ACHN (cell line): ENCODE data around the gene HDLBP.
"Not testable (repeated sequence)": the region's sequence is repeated elsewhere in the genome, so short reads cannot be mapped to it uniquely, and the experiment has no call there.

Source experiments
- DNase-seq: peaks from one replicate; pipeline ENCODE4 v3.0.0-alpha.2; 2015
- in situ Hi-C: cut with HindIII; loops from 2 replicates; pipeline ENCODE4 v1.10.0; 2017; ENCODE audit warnings: low sequenced_read_pairs, low pct_ligation_motif_present, low pct_unique_long_range_greater_than_20kb

Gene HDLBP

DNA sequence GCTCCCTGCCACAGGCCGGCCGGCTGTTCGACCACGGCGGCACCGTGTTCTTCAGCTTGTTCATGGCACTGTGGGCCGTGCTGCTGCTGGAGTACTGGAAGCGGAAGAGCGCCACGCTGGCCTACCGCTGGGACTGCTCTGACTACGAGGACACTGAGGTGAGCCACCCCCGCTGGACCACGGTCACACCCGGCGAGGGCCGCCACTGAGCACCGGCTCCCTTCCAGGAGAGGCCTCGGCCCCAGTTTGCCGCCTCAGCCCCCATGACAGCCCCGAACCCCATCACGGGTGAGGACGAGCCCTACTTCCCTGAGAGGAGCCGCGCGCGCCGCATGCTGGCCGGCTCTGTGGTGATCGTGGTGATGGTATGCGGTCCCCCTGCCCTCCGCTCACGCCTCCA, 106.2 kb downstream of the HDLBP start:
- in situ Hi-C loops = no loop called here
- DNase-seq = no peak

DNA sequence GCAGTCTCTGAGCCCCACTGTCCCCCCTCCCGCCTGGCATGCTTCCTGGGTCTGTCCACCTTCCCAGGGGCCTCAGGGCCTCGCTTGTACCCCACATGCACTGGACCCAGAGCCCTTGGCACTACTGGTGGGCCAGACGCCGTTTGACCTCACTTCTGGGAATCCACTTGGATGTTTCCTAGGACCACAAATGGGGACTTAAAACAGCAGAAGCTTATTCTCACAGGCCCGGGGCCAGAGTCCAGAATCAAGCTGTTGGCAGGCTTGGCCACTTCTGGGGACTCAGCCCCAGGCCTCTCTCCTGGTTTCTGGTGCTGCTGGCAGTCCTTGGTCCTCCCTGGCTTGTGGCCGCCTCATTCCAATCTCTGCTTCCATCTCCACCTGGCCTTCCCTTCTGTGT, 107.4 kb downstream of the HDLBP start:
- in situ Hi-C loops = no loop called here
- no peak for DNase-seq

DNA sequence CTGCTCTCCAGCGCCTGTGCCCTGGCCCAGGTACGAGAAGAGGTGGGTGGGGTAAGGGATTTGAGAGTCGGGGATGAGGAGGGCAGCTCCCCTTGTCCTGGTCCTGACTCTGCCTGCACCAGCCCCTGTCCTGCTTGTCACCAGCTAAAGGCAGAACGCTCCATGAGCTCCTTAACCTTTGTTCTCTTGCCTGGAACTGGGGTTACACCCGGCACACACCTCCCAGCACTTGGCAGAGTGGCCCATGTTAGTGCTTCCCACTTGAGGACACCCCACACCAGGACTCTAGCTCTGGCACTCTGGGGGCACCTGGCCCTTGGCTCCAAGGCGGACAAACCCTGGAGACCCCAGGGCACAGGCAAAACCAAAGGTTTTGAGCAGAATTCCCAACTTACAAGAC, 107.8 kb downstream of the HDLBP start:
- no peak for DNase-seq
- in situ Hi-C loops = no loop called here

DNA sequence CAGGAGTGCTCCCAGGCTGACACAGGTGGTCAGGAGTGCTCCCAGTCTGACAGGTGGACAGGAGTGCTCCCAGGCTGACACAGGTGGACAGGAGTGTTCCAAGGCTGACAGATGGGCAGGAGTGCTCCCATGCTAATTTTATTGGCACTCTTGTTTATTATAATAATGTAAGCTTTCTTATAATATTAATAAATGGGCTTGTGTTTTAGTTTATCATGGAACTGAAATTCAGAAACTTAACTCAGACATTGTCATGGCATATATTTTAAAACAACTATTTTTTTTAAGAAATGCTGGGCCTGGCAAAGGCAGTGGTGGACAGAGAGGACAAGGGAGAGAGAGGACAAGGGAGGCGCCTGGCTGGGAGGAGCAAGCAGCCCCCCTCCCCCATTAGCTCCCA, 108.3 kb downstream of the HDLBP start:
- in situ Hi-C loops = no loop called here
- no peak for DNase-seq

DNA sequence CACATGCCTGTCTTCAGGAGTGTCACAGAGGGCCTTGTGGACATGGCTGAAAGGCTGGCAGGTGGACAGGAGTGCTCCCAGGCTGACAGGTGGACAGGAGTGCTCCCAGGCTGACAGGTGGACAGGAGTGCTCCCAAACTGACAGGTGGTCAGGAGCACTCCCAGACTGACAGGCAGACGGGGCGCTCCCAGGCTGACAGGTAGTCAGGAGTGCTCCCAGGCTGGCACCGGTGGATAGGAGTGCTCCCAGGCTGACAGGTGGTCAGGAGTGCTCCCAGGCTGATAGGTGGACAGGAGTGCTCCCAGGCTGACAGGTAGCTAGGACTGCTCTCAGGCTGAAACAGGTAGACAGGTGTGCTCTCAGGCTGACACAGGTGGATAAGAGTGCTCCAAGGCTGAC, 110.4 kb downstream of the HDLBP start:
- DNase-seq = no peak

DNA sequence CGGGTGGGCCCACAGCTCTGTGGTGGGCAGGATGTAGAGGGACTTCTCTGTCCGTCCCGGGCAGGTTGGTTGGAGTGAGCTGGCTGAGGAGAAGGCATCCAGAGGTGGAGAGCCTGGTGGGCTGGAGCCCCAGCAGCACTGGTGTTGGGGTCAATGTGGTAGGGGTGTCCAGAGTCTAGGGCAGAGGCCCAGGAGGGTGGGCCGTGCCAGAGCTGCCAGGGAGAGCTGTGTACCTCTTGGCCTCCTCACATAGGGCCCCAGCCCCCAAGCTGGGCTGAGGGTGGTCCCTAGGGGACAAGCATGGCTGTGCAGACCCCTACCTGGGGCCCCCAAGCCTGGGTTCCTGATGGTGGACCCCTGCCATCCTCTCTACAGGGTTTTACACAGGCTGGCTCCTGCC, 111.0 kb downstream of the HDLBP start:
- in situ Hi-C loops = no loop called here
- no peak for DNase-seq

More for the DNA sequence above, 110.4 kb downstream of the HDLBP start:
- in situ Hi-C loops = no loop called here

DNA sequence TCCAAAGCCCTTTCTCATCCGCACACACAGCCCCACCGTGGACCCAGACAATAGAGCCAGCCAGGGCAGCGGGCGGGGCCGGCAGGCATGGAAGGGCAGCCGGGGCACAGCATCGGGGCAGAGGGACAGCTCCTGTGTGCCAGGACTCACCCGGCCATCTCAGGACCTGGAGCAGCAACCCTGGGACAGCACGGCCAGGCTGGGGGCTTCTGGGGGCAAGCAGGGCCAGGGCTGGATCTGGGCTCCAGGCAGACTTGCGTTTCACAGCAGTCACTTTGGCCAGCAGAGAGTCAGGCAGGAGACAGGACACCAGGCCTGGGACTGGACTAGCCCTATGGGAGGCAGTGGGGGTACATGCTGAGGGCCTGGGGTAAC, 111.5 kb downstream of the HDLBP start:
- no peak for DNase-seq
- in situ Hi-C loops = no loop called here

DNA sequence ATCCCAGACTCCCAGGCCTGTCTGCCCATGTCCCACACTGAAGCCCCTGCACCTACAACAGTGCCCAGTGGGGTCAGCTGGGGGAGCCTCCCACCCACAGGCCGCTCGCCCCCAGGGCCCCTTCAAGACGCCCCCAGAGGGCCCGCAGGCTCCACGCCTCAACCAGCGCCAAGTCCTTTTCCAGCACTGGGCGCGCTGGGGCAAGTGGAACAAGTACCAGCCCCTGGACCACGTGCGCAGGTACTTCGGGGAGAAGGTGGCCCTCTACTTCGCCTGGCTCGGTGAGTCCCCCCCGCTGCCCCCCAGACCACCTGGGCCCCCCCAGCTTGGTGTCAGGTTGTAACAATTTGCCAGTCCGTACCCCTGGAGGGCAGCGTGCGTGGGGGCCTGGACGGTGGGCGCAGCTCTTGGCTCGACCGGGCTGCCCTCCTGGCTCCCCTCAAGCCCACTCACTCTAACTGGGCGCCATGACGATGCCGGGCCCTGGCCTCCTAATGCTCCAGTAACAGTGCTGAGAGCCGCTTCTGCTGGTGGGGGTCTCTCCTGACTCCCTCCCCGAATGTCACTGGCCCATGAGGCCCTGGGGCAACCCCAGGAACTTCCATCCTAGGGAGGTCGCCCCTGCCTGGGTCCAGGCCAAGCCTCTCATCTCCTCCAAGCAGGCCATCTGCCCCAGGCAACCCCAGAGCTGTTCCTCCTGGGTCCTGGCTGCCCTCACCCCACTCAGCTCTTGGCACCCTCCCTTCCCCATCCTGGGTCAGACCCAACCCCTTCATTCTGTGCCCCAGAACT, 112.1 kb downstream of the HDLBP start:
- in situ Hi-C loops = no loop called here
- DNase-seq = no peak

DNA sequence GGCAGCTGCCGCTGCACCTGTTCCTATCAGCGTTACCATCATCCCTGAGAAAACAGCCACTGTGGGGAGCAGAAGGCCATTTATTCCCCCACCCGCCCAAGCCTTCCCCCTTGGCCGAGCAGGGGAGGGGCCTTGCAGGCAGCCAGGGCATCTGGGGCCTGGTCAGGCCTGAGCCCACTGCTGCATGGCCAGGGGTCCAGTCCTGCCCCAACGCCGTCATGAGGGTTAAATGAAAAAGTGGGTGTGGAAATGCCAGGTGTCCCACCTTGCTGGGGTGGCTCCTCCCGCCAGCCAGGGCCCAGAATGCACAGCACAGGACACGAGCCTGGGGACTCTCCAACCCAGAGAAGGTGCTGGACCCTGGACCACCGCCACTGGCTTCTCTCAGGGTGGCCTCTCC, 112.8 kb downstream of the HDLBP start:
- in situ Hi-C loops = no loop called here
- no peak for DNase-seq

DNA sequence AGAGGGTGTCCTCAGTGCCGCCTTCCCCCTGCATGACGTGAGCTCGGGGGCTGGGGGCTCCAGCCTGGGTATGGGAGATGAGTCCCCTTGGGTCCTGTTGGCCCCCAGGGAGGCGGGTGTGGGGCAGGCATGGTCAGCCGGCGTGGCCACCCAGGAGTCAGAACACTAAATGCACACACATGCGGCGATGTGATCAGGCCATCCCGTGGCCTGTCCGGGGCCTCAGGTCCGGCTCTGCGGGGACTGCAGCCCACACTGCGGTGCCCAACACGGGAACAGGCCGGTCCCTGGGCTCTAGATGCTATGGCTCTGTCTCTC, 113.2 kb downstream of the HDLBP start:
- no peak for DNase-seq
- in situ Hi-C loops = no loop called here

DNA sequence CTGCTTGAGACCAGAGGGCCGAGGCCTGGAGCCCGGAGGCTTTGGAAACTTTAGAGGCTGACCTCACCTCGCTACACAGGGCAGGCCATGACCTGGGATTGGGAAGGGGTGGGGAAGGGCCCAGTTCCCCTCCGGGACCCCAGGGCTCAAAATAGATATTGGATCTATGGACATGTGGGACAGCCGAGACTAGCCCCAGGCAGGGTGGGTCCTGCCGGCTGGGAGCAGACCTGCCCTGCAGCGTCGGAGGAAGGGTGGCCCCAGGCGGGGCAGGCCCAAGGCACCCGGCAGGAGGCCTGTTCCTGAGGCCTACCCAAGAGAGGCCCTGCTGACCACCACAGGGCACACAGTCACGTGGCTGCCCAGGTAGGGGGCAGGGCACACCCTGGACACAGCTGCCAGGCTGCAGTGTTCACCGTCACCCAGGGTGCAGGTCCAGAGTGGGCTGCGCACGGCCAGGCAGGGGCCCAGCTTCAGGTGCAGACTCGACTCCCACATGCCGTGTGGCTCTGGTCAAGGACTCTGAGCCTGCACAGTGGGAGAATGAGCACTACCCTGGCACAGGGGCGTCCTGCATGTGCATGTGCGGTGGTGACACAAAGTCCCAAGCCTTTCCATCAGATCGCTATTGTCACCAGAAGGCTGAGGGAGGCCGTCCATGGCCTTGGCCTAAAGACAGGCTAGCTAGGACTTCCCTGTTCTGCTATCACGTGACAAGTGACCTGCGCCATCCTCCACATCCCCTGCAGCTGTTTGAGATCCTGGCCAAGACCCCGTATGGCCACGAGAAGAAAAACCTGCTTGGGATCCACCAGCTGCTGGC, 113.8 kb downstream of the HDLBP start:
- DNase-seq = no peak
- in situ Hi-C loops = no loop called here

DNA sequence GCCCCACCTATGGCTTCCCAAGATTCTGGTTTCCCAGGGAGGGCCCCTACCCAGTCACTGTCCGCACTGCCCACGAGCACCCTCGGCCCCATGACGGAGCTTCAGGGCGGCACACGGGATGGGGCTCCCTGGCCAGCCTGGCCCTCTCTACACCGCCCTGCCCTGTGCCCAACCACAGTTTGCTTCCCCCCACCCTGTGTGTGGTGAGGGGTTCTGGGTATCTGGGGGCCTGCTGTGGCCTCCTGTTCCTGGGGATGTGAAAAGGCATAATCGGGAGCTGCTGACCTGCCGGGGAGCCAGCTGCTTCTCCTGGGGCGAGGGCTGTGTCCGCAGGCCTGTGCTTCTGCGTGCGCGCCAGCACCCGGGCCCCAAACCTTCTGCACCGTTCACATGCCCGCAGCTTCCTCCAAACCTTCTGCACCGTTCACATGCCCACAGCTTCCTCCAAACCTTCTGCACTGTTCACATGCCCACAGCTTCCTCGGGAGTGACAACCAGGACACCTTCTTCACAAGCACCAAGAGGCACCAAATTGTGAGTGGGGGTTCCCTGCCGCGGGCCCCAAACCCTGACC, 114.6 kb downstream of the HDLBP start:
- DNase-seq = no peak
- in situ Hi-C loops = no loop called here

DNA sequence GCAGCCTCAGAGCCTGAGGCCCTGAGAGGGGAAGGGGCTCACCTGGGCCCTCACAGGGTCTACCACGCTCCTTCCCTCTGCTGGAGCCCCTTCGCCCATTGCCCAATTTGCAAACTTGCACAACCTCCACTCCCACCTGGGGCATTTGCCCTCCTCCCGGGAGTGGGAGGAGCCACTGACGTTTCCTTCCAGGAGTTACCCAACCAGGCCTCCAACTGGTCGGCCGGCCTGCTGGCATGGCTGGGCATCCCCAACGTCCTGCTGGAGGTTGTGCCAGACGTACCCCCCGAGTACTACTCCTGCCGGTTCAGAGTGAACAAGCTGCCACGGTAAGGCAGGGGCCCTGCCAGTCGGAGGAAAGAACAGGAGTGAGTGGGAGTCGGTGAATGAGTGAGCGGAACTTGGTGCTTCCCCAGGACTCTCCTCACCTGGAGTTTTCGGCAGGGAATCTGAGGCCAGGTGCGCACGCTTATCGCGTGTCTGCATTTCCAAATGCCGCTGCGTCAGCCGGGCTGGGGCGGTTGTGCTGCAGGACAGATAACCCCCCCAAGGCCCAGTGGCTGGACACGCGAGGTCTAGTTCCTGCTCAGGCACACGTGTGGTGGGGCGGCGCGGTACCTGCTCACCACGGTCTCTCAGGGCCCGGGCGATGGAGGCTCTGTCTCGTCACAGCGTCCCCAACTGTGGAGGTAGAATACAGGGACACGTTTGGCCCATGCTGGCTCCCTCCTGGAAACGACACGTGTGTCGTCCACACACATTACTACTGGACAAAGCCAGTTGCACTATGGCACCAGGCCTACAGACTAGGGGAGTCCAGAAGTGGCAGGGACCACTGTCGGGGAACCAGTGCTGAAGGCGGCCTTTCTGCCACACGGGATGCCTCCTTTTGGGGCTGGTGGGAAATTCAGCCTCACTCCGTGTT, 115.3 kb downstream of the HDLBP start:
- DNase-seq = no peak
- in situ Hi-C loops = no loop called here

DNA sequence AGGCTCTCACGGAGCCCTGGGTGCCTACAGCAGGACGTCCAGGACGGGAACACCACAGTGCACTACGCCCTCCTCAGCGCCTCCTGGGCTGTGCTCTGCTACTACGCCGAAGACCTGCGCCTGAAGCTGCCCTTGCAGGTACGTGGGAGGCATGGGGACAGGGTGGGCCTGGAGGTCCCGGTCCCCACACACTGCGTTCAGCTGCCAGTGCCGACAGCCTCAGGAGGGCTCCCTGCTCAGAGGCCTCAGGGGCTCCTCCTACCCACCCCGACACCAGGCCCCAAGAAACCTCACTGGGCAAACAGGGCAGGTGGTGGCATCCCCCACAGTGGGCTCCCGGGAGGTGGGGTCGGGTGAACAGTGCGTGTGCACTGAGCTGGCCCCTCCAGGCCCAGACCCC, 116.2 kb downstream of the HDLBP start:
- DNase-seq = no peak
- in situ Hi-C loops = no loop called here

DNA sequence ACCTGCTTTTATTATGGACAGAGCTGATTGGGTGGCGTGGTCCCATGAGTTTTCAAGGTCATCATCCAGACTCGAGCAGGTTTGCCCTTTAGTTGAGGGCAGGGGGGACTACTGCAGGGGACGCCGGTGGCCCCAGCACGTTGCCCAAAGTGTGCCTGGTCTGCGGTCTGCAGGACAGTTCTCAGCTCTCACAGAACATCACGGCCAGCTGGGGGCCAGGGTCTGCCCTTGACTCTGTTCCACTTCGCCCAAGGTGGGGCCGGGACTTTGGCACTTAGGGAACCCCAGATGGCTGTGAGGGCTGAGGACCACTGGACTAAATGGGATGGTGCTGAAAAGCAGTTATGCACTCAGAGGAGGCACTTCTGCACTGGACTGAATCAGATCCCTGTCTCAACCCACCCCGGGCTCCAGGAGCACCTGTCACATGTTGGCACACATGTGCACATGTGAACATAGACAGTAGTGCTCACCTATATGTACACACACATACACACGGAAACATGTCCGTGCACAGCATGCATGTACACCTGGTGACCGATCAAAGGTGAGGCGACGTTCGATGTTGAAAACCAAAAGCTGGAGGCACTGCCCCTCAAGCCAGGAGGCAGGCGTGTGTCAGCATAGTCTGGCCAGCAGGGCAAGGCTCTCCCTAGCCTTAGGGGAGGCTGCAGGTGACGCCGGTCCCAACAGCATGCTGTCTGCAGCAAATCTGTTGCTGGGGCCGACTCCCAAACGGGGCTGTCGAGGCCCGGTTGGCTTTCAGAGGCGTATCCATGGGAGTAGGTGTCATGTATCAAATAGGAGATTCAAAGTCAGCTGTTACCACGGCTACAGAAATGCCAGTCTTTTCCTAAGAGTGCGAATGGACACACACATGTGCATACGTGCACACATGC, 116.8 kb downstream of the HDLBP start:
- in situ Hi-C loops = no loop called here
- DNase-seq = no peak

DNA sequence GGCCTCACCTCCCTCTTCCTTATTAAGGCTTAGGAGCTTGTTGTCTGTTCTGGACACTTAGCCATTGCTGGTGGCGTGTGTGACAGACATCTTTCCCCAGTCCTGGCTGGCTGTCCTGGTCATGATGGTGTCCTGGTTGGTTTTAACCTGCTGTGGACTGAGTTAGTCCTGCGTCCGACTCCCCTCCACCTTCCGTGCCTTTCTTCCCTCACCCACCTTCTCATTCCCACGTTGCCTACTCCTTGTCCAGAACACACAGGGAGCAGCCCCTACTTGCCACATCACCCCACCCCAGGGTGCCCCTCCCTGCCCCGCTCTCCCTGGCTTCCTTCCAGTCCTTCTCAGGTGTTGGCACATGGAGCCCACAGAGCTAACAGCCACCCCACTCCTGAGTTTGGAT, 117.5 kb downstream of the HDLBP start:
- DNase-seq = no peak

DNA sequence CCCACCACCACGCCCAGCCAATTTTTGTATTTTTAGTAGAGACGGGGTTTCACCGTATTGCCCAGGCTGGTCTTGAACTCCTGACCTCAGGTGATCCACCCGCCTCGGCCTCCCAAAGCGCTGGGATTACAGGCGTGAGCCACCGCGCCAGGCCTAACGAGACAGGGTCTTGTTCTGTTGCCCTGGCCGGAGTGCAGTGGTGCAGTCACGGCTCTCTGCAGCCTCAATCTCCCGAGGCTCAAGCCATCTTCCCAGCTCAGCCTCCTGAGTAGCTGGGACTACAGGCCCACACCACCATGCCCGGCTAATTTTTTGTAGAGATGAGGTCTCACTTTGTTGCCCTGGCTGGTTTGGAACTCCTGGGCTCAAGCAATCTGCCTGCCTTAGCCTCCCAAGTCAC, 118.2 kb downstream of the HDLBP start:
- in situ Hi-C loops, DNase-seq: not testable (repeated sequence)

More for the DNA sequence above, 117.5 kb downstream of the HDLBP start:
- in situ Hi-C loops = no loop called here
